Testis (tissue), 2 donors: ENCODE measurements around the gene KIF26B.

ENCODE experiments used
- POLR2A ChIP-seq: fragments of 450-650 bp; IDR thresholded peaks from one replicate; pipeline ENCODE4 v1.6.1; 2017; ENCODE audit warnings: antibody characterized with exemption, mild to moderate bottlenecking, moderate library complexity
- TF ChIP-seq, protein P1 (sequence below), 3 experiments: fragments of 450-650 bp in 2 of 3; fragments of 200-600 bp in 1 of 3; sonication (generic) in 1 of 3; IDR thresholded peaks; one replicate each; pipeline ENCODE4 v1.5.1; 2016 to 2019; ENCODE audit warnings: antibody characterized with exemption in 3 of 3, mild to moderate bottlenecking in 2 of 3, moderate library complexity in 1 of 3

DNA sequence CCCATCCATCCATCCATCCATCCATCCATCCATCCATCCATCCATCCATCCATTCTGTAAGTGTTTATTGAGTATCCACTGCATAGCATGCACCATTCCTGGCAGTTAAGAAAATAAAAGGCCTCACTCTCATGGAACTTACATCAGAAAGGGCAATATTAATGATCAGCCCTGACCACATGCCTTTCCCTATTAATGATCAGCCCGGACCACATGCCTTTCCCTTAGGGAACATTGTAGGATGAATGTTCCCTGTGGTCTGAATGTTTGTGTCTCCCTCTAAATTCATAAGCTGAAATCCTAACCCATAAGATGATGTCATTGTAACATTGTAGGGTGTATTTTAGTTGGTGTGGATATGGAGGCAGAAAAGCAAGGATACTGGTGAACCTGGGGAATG lies 365.8 kb downstream of the KIF26B start:
- TF ChIP-seq, protein P1, sequence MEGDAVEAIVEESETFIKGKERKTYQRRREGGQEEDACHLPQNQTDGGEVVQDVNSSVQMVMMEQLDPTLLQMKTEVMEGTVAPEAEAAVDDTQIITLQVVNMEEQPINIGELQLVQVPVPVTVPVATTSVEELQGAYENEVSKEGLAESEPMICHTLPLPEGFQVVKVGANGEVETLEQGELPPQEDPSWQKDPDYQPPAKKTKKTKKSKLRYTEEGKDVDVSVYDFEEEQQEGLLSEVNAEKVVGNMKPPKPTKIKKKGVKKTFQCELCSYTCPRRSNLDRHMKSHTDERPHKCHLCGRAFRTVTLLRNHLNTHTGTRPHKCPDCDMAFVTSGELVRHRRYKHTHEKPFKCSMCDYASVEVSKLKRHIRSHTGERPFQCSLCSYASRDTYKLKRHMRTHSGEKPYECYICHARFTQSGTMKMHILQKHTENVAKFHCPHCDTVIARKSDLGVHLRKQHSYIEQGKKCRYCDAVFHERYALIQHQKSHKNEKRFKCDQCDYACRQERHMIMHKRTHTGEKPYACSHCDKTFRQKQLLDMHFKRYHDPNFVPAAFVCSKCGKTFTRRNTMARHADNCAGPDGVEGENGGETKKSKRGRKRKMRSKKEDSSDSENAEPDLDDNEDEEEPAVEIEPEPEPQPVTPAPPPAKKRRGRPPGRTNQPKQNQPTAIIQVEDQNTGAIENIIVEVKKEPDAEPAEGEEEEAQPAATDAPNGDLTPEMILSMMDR (IDR thresholded peaks at IDR 0.05): no peak
- no peak for TF ChIP-seq POLR2A
